ENCODE measurements around the gene CEP104.
A peak's percentile ranks its signal among the peaks of the same experiment; 100 is the strongest.

The CEP104 gene

DNA sequence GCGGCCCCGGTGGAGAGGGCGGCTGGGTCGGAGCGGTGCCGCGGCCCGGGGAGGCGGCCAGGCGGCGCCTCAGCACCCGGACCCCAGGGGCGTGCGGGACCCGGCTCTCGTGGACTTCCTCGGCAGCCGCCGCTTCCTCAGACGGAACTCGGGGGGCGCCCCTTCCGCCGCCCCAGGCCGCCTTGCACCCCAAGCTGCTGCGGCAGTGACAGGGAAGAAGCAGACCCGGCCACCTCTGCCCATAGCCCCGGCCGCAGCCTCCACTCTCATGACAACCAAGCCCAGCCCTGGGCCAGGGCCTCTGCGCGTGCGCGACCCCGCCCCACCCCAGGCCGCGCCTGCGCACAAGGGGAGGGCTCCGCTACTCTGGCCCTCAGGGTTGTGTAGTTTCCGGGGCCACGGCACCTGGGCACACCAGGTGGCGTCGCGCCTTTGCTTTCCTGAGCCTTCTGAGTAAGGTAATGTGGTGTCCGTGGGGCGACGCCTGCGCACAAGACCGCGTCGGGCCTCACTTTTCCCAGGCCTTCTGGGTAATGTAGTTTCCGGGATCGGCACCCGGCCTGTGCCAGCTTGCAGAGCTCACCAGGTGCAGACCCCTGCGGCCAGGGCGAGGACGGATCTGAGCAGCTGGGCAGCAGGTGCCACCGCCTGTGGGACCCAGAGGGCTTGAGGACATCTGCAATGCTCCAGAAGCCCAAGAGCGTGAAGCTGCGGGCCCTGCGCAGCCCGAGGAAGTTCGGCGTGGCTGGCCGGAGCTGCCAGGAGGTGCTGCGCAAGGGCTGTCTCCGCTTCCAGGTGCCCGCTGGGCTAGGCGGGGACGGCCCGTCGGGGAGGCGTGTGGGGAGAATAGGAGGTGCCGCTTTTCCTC is at the start of gene CEP104, which contains the start of gene DFFB:
TSS of gene CEP104 (minus strand) at position 289 of the 868 bp plus-strand sequence. CDS start 4,804 bp downstream, outside the sequence.
TSS of gene DFFB (plus strand) at position 554 of the 868 bp plus-strand sequence. CDS start at position 682, 128 bp downstream.
- peak; percentile 91 for DNase-seq

DNA sequence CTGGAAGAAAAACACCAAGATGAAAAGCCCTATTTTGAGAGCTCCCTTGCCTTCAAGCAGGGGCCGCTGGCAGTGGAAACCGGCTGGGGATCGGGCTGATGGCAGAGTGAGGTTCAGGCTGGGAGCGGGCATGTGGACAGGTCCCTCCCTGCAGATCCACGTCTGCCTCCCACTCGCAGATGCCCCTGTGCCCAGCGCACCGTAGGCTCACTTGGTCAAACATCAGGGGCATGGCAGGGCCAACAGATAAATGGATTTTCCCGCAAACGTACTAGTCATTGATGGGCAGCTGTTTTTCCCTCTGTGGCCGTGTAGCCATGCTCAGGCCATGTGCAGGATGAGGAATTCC is 49.6 kb upstream of the CEP104 start:
- no peak for DNase-seq

DNA sequence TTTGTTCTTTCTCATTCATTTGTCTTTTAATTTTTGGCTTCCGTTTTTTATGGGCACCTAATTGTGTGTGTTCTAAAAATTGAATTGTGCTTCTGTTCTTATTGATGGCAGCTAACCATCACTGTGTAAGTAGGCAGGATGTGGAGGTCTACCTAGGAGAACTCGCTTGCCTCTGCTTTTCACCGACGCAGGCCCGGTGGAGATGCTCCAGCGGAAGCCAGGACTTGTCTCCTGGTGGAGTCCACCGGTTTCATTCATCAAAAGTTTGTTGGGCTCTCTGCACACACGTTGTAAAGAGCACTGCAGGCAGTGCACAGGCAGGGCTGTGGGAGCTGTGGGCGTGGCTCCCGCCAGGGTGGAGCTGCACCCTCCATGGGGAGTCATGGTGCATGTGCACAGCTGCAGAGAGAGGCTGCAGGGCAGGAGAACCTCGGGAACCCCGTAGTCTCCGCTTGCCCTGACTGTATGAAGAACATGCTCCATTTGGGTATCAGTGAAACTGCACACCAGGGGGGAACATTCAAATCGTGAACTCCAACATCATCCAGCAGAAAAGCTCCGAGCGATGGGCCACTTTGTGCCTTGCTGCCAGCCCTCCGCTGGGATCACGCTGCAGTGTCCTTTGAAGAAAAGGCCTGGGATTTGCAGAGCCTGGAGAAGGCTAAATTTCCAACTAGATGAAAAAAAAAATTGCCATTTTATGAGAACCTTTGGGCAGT is 49.1 kb upstream of the CEP104 start:
- DNase-seq, result no peak

- no peak for DNase-seq
These were observed 48.4 kb upstream of the CEP104 start for GRCh38 chr1:3905266-3905952.

DNA sequence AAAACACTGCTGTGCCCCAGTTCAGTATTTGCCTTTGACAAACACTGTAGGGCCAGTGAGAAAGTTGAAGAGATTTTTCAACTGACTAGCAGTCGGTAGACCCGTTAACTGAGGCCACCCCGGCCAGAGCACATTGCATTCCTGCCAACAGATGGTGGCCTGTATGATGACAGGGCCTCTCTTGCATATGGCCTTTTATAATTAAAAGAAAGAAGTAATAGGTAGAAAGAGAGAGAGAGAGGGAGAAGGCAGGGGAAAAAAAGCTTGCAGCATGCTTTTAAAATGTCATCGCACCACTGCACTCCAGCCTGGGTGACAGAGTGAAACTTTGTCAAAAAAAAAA is 47.8 kb upstream of the CEP104 start:
- DNase-seq, result no peak

DNA sequence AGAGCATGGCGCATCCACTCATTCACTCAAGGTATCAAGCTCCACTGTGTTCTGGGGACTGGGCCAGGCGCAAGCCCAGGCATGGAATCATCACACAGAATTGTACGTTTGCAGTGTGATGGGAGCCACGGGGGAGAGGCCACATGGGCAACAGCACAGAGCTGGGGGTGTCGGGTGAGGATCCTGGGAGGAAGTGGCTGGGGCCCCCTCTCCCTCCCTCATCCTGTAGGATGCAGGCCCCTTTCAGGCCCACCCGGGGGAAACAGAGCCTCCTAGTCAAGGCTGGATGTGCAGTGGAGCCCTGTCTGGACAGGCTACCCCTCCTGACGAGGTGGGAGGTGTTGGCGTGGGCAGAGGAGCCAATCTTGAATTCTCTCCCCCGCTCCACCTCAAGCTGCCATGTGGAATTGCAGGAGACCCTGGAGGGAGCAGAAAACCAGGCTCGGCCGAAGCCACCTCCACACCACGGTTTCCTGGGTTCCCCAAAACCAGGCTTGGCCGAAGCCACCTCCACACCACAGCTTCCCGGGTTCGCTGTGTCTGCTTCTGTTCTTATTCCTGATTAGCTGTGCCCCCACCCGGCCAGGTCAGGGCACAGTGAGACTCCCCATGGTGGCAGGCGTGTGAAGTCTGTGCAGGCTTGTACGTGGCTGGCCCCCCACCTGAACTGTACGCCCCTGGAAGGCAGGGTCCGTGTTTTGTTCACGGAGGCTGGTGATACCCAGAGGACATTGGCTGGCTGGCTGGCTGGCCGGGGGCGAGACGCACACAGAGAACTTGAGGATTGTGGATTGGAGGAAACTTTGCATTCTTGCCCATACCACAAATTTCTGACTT is 47.2 kb upstream of the CEP104 start:
- no peak for DNase-seq

GRCh38 chr1:3903141-3904005 is 46.4 kb upstream of the CEP104 start:
- DNase-seq, result peak; percentile 34

DNA sequence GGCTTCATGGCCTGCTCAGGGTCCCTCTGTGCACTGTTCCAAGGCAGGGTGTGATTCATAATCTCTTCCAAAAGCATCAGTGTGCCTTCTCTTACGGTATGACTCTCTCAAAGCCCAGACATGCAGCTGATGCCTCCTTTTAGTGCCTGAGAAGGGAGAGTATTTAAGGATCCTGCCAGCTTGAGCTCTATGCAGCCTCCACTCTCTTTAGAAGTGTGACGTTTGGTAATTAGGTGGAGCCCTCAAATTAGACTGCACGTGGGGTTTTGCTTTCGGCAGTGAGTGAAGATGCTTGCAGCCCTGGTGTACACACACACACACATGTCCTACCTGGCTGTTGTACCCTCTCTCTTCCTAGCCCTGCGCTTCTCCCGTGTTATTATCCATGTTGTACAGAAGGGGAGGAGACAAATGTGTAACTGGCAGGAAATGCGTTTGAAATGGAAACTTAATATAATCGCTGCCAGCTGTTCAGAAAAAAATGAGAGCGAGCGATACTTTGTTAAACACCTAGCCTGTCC is 45.6 kb upstream of the CEP104 start:
- DNase-seq, result no peak

DNA sequence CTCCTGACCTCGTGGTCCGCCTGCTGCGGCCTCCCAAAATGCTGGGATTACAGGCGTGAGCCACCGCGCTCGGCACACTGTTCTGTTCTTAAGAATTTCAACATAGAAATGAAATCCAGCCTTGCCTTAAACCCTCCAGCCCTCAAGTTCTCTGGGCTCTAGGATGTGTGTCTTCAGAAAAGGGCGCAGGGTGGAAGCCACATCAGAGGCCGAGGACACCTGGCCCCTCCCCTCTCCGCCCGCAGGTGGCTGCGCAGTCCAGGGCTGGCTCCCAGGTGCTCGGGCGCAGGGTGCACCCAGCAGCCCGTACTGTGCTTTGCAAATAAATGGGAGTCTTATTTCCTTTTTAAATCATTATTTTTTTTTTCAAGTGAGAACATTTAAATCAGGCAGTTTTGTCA is 45.1 kb upstream of the CEP104 start:
- no peak for DNase-seq

DNA sequence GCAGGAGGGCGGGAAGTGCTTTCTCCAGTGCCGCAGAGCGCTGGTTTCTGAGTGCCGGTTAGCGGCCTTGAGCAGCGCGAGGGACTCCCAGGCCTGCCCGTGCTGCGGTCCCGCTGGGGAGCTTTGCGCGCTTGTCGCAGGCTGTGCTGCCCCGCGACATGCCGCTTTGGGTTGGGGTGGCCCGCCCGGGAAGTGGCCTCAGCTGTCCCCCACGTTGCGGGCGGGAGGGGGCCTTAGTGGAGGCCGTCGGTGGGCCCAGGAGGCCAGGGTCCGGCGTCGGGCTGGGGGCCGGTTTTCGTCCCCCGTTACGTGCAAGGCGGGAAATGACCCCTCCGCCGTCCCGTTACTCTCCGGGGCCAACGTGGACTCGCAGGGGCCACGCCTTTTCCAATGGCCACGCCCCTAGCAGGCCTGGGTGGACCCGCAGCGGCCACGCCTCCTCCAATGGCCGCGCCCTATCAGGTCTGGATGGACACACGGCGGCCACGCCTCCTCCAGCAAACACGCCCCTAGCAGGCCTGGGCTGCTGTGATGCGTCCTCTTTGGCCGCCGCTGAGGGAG is 44.0 kb upstream of the CEP104 start:
- peak; percentile 77 for DNase-seq

- peak; percentile 84 for DNase-seq
These were observed 43.3 kb upstream of the CEP104 start, which contains the start of gene C1orf174 for GRCh38 chr1:3900150-3900968. Gene C1orf174 (minus strand): TSS chr1:3900272. CDS start chr1:3900186, 86 bp downstream.

GRCh38 chr1:3899754-3900149 is 42.7 kb upstream of the CEP104 start:
- no peak for DNase-seq

GRCh38 chr1:3898994-3899753 is 42.2 kb upstream of the CEP104 start:
- DNase-seq, result no peak

- no peak for DNase-seq
These were observed 41.4 kb upstream of the CEP104 start for GRCh38 chr1:3898475-3898735.

DNA sequence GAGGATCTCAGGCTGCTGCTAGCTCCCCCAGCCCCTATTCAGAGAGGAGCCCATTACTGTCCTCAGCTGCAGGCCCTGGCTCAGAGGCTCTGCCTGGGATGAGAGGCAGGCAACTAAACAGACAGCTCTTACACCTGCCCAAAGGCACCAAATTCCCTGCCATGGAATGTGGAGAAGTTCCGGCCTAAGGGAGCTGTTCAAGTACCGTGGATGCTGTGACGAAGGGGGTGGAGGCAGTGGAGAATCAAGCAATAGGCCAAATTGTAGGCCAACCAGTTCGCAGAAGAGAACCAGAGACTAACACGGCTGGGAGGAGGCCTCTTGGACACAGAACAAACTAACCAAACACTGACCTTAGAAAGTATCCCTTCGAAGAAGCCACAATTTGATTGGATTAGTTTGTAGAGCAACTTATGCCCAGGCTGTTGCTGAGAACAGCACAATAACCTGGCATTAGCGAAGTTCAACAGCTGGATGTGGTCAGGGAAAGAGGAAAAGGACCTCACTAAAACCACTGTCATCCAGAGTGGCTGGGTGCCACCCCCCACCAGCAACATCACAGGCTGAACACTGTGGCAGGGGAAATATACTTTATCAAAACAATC is 39.5 kb upstream of the CEP104 start:
- no peak for DNase-seq

GRCh38 chr1:3895951-3896325 is 38.9 kb upstream of the CEP104 start:
- DNase-seq, result no peak

GRCh38 chr1:3895279-3895950 is 38.4 kb upstream of the CEP104 start:
- DNase-seq, result no peak

DNA sequence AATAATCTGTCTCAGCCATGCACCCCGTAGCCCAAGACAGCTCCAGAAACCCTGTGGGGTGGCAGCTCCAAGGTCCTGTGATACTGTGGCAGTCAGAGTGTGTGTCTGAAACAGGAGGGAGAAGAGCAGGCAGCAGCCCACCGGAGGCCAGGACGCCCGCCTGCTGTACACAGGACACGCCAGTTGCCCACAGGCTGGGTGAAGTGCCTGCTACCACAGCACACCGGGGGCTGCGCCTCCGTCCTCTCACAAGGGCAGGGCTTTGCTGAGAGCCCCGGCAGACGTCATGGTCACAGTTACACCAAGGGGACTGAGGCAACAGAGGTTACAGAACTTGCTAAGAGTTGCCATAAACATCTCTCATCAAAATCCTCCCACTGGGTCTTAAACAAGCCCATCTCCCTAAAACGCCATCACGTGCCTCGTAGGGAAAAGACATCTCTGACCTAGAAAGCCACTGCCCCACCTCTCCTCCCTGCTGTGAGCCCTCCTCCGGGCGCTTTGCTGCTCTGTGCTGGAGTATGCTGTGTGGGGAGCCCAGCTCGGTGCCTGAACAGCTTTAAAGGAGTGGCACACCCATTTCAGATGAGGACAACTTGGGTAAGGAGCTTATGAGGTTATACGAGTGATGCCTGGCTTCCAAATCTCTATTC is 37.7 kb upstream of the CEP104 start:
- DNase-seq, result no peak

Measured in NCI-H510A (cell line).